HepG2 (cell line): Measurements from ENCODE around the gene TIMM10. TPM values are rescaled to one million over a fixed set of nuclear protein-coding genes. Genes with fewer than 3 reads are reported as not detected.

ENCODE experiments used
- AHDC1 ChIP-seq: sonication (generic); formaldehyde crosslinking; IDR thresholded peaks from 2 replicates; pipeline ENCODE4 v1.5.1; 2020; ENCODE audit warnings: mild to moderate bottlenecking, missing genetic modification reagents, borderline replicate concordance
- ATF5 ChIP-seq: sonication (generic); formaldehyde crosslinking; IDR thresholded peaks from 2 replicates; pipeline ENCODE4 v1.4.0; 2020; ENCODE audit warnings: mild to moderate bottlenecking, low read depth, missing genetic modification reagents
- CSRNP2 ChIP-seq: sonication (generic); formaldehyde crosslinking; conservative IDR thresholded peaks from 2 replicates; pipeline ENCODE4 v1.8.0; 2022; ENCODE audit warnings: low read depth, missing genetic modification reagents
- CTCF ChIP-seq: sonication (generic); formaldehyde crosslinking; IDR thresholded peaks from 2 replicates; pipeline ENCODE4 v1.5.0; 2020; ENCODE audit warnings: mild to moderate bottlenecking, missing genetic modification reagents, moderate library complexity
- FOXP4 ChIP-seq: sonication (generic); formaldehyde crosslinking; IDR thresholded peaks from 2 replicates; pipeline ENCODE4 v1.4.0; 2020; ENCODE audit warnings: missing genetic modification reagents
- GATAD1 ChIP-seq: IDR thresholded peaks from 2 replicates; pipeline ENCODE4 v1.6.1; 2016; ENCODE audit warnings: missing genetic modification reagents, missing compliant biosample characterization
- MAX ChIP-seq: IDR thresholded peaks from 2 replicates; pipeline ENCODE4 v1.6.1; 2012; ENCODE audit warnings: inconsistent platforms
- RFX1 ChIP-seq: fragments of 450-650 bp; IDR thresholded peaks from 2 replicates; pipeline ENCODE4 v1.6.1; 2017
- SOX6 ChIP-seq, 2 experiments: fragments of 450-650 bp in 1 of 2; sonication (generic) in 1 of 2; formaldehyde crosslinking in 1 of 2; IDR thresholded peaks; 2 replicates each; pipeline versions ENCODE4 v1.4.0 to v1.6.1; 2017 to 2020; ENCODE audit warnings: antibody characterized with exemption in 1 of 2, mild to moderate bottlenecking in 1 of 2, missing genetic modification reagents in 1 of 2
- TFAP4 ChIP-seq: sonication (generic); IDR thresholded peaks from 2 replicates; pipeline ENCODE4 v1.6.1; 2016; ENCODE audit warnings: low read depth, borderline replicate concordance
- ZNF180 ChIP-seq: sonication (generic); formaldehyde crosslinking; IDR thresholded peaks from 2 replicates; pipeline ENCODE4 v1.4.0; 2020; ENCODE audit warnings: low read depth, missing genetic modification reagents, borderline replicate concordance
- ZNF530 ChIP-seq: sonication (generic); formaldehyde crosslinking; IDR thresholded peaks from 2 replicates; pipeline ENCODE4 v1.5.0; 2020; ENCODE audit warnings: low read depth, mild to moderate bottlenecking, missing genetic modification reagents
- ZNF629 ChIP-seq: sonication (generic); formaldehyde crosslinking; conservative IDR thresholded peaks from 2 replicates; pipeline ENCODE4 v1.5.0; 2020; ENCODE audit warnings: missing genetic modification reagents
- ZNF652 ChIP-seq: IDR thresholded peaks from 2 replicates; pipeline ENCODE4 v1.6.1; 2016; ENCODE audit warnings: low read depth, borderline replicate concordance
- polyA plus RNA-seq, 8 experiments: library from polyadenylated mRNA; depleted of rRNA in 3 of 8; stranded (reverse) in 7 of 8; unstranded in 1 of 8; fragments of >200 nt; fragmentation: Illumina TruSeq in 4 of 8; extraction: Trizol in 4 of 8; gene quantifications; 2 replicates each; pipeline versions ENCODE4 v1.2.1 to v1.2.3, GENCODE V29; 2011 to 2016; ENCODE audit warnings: low read depth in 4 of 8, missing spikeins in 1 of 8, mixed read lengths in 1 of 8; ENCODE audit not compliant: insufficient read depth in 1 of 8
- total RNA-seq, 5 experiments: library from RNA; depleted of rRNA; stranded (reverse); fragments of >200 nt; fragmentation: Illumina TruSeq; extraction: Trizol; gene quantifications; 2 replicates each; pipeline ENCODE4 v1.2.3, GENCODE V29; 2016; ENCODE audit warnings: low read depth in 1 of 5

The TIMM10 gene
- total and polyA plus RNA-seq, 2 of the 13 experiments (the other 11 are each of a cell fraction or from before 2014, with no cell fraction given): 67.8 to 82.2 TPM

- TF ChIP-seq ATF5 (CRISPR knock-in tag) (no peak), ZNF652 (CRISPR knock-in tag) (0 out of 2 replicates have a peak, but pooled peaks have one; percentile 30), AHDC1 (CRISPR knock-in tag) (peak; percentile 53; the same call in 1 of the 2 replicates), ZNF629 (CRISPR knock-in tag) (peak; percentile 46; the same call in 1 of the 2 replicates), ZNF530 (CRISPR knock-in tag) (no peak), RFX1 (no peak), SOX6 (IDR thresholded peaks at IDR 0.05) (no peak), SOX6 (CRISPR knock-in tag; IDR thresholded peaks at IDR 0.05) (peak; percentile 93), TFAP4 (peak; percentile 30; the same call in 1 of the 2 replicates), FOXP4 (CRISPR knock-in tag) (peak; percentile 68), CTCF (CRISPR knock-in tag) (peak; percentile 59), GATAD1 (CRISPR knock-in tag) (no peak), CSRNP2 (no peak), MAX (peak; percentile 48; the same call in 1 of the 2 replicates), ZNF180 (CRISPR knock-in tag) (no peak)
These were observed 27.7 kb downstream of the TIMM10 start (continued) for GRCh38 chr11:57502870-57503269.
